SK-N-MC (cell line): ENCODE data around the gene LYRM4.

ENCODE experiments used
- EZH2 ChIP-seq: fragments of 200-600 bp; sonication (generic); IDR thresholded peaks from one replicate; pipeline ENCODE4 v1.6.1; 2017; ENCODE audit warnings: antibody characterized with exemption
- POLR2AphosphoS5 ChIP-seq: IDR thresholded peaks from 2 replicates; pipeline ENCODE4 v1.6.1; 2012; ENCODE audit warnings: mild to moderate bottlenecking, low read depth, low read length, borderline replicate concordance

GRCh38 chr6:5174244-5174643, 86.5 kb downstream of the LYRM4 start:
- TF ChIP-seq POLR2AphosphoS5 (no peak), EZH2 (no peak)
